HFF-Myc (cell line): ENCODE measurements around the gene HOXA11.

ENCODE experiments used
- DNase-seq: peaks from one replicate; pipeline ENCODE4 v3.0.0-alpha.2; 2011; ENCODE audit warnings: low read depth; ENCODE audit errors: extremely low read depth
- H3K4me3 ChIP-seq: replicated peaks from 2 replicates; pipeline ENCODE4 v1.5.1; 2011; ENCODE audit warnings: low read depth, mild to moderate bottlenecking, control low read depth, low read length
- CTCF ChIP-seq: IDR thresholded peaks from 2 replicates; pipeline ENCODE4 v1.5.1; 2012; ENCODE audit warnings: mild to moderate bottlenecking, low read depth, low read length, control low read depth; ENCODE audit errors: missing control alignments

Gene HOXA11

GRCh38 chr7:27137640-27138315, 47.3 kb downstream of the HOXA11 start:
- H3K4me3 ChIP-seq, result no peak overlapping the region
- TF ChIP-seq CTCF, result no peak
- DNase-seq, result no peak

- H3K4me3 ChIP-seq, result no peak overlapping the region
- TF ChIP-seq CTCF, result no peak
- no peak for DNase-seq
These were observed 50.6 kb downstream of the HOXA11 start for GRCh38 chr7:27134392-27134791.

GRCh38 chr7:27133409-27134231, 51.4 kb downstream of the HOXA11 start:
- no peak for TF ChIP-seq CTCF
- no peak for DNase-seq
- no peak overlapping the region for H3K4me3 ChIP-seq

GRCh38 chr7:27132978-27133377, 52.1 kb downstream of the HOXA11 start:
- DNase-seq, result no peak
- H3K4me3 ChIP-seq, result no peak overlapping the region
- no peak for TF ChIP-seq CTCF

GRCh38 chr7:27132214-27132613, 52.8 kb downstream of the HOXA11 start:
- no peak for DNase-seq
- TF ChIP-seq CTCF, result no peak
- no peak overlapping the region for H3K4me3 ChIP-seq

GRCh38 chr7:27131390-27131819, 53.6 kb downstream of the HOXA11 start:
- peak overlapping the region; percentile 42 for H3K4me3 ChIP-seq
- no peak for DNase-seq

More at GRCh38 chr7:27131390-27131819, 53.6 kb downstream of the HOXA11 start:
- no peak for TF ChIP-seq CTCF
